ENCODE data around the gene LRP1B.
"Not testable (repeated sequence)": the region's sequence is repeated elsewhere in the genome, so short reads cannot be mapped to it uniquely, and the experiment has no call there.

LRP1B gene

GRCh38 chr2:140737006-140737405 lies 1393.8 kb downstream of the LRP1B start:
- no peak for DNase-seq

GRCh38 chr2:140734992-140735391 lies 1395.8 kb downstream of the LRP1B start:
- DNase-seq: no peak

GRCh38 chr2:140718999-140719398 lies 1411.8 kb downstream of the LRP1B start:
- DNase-seq: no peak

DNA sequence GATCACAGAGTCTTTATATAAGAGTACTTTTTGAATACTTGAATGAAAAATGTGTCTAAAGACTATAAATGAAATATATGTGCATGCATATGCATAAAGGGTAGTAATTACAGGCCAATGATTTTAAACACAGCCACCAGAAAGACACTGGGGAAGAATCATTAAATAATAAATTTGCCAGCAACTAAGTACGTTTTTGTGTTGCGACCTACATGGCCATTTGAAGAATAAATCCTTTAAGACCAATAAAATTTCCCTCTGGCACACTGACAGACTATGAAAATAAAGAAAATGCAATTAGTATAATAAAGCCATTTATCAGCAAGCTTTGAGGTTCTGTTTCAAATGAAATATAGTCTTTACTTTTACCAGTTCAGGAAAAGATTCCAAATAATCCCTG lies 1413.3 kb downstream of the LRP1B start:
- DNase-seq: no peak

- DNase-seq: no peak
Measured at GRCh38 chr2:140714586-140714985, 1416.2 kb downstream of the LRP1B start.

DNA sequence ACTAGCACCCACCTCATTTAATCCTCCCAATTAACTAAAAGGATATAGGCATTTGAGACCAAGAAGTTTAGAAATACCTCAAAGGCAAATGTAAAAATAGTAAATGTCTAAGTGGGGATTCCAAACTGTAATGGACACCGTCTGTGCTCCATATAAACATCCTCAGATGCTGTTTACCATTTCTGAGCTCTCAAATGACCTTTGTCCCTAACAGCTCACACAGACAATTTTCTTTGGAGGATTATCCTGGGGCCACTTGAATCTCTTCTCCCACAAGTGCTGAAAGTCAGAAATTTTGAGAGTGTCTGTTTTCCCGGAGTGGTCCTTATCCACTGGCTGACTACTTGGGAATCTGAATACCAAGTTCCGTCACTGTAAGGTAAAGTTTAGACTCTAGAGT lies 1418.9 kb downstream of the LRP1B start:
- DNase-seq: no peak

DNA sequence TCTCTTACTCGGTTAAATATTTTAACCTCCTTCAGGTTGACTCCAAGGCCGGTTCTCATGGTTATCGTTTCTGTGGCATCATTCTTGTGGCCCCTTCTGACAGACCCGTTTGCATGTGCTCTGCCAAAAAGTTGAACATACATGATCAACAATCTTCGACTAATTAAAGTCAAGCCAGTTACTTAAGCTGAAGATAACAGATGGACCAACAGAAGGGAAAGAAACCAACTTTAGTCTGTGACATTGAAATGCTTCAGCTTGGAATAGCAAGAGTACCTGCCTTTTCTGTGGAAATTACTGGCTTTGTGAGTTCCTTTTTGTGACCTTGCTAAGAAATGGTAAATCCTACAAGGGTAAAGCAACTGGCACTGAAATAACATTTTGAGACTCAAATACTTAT lies 1429.1 kb downstream of the LRP1B start:
- DNase-seq: no peak

GRCh38 chr2:140698636-140699035 lies 1432.2 kb downstream of the LRP1B start:
- no peak for DNase-seq

DNA sequence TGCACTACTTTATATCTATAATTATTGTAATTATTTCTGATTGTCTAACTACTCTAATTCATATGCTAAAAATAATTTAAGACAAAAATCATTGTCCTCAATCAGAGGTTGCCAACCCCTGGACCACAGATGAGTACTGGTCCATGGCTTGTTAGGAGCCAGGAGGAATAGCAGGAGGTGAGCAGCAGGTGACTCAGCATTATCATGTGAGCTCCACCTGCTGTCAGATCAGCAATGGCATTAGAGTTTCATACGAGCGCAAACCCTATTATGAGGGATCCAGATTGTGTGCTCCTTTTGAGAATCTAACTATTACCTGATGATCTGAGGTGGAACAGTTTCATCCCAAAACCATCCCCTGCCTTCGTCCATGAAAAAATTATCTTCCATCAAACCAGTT lies 1434.4 kb downstream of the LRP1B start:
- no peak for DNase-seq

DNA sequence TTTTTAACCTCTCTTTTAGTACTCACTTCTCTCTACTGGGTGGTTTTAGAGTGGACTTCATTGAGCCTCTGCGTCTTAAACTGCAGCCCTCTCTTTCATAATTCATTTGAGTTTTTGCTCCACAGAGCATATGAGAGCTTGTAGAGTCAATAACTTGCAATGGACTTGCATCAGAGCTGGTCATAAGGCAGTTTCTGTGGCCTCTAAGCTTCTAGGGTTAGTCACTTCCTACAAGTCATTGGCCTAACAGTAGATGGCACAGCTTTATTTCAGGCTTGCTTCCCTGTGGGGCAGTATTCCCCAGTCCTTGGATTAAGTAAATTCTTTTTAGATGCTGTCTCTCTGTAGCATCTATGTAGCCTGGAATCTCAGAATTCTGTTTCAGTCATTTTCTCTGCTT lies 1435.7 kb downstream of the LRP1B start:
- no peak for DNase-seq

- no peak for DNase-seq
Measured at GRCh38 chr2:140687825-140688224, 1443.0 kb downstream of the LRP1B start.

DNA sequence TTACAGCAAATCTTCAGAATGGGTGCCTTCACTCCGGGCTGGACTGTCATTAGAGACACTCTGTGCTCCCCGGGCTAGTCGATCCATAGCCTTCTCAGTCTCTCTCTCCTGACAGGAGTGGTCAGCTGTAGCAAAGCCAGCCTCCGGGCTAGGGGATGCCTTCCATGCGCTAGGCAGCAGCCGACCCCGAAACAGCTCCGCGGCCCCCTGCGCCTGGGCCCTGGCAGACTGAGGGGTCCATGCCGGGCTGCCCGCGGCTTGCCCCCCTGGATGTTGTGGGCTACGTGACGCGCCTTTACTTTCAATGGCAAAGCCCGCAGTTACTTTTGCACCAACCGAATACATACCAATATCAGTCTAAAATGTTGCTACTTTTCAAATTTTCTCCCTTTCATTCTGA lies 1447.2 kb downstream of the LRP1B start:
- no peak for DNase-seq

DNA sequence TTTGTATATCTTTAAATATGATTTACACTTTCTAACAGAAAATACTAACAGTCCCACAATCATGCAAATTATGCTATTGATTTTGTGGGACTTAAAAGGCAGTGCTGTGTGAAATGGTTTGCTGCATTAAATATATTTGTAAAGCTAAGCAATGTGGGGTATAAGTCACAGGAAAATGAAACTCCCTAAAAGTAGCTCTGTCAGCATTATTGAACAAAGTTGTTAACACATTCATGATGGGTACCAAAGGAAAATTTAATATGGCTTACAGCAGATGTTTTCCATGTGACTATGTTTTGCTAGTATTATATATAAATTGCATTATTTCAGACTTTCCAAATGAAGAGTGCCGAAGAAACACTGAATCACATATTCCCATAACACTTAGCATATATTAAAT lies 1450.0 kb downstream of the LRP1B start:
- DNase-seq: no peak

DNA sequence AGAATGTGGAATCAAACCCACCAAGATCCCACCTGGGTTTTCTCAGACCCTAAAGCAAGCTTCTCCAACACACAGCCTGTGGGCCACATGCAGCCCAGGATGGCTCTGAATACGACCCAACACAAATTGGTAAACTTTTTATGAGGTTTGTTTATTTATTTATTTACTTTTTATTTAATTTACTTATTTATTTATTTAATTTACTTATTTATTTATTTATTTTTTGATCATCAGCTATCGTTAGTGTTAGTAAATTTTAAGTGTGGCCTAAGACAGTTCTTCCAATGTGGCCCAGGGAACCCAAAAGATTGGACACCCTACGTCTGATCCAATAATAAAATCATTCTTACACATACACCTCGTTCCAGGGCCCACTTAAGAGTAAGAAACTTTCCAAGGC lies 1451.1 kb downstream of the LRP1B start:
- DNase-seq: no peak

- no peak for DNase-seq
Measured at GRCh38 chr2:140669911-140670310, 1460.9 kb downstream of the LRP1B start.

DNA sequence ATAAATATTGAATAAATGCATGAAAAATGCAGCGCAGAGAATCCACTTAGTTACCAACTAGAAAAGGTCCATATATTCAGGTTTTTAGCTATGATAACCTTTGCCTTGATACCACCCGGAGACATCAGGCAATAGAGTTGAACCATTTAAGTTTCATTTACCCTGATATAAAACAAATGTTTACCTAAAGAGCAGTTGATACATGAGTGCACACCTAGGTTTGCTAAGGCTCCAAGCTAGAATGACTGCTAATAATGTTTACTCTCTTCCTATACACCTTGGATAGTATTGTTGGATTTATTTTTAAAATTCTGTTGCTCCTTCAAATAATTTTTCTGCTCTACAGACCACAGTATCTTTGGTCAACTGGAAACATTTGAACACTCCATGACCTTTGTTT lies 1463.6 kb downstream of the LRP1B start:
- DNase-seq: no peak

GRCh38 chr2:140662504-140662903 lies 1468.3 kb downstream of the LRP1B start:
- DNase-seq: no peak

GRCh38 chr2:140658760-140659692 lies 1471.8 kb downstream of the LRP1B start:
- no peak for DNase-seq

DNA sequence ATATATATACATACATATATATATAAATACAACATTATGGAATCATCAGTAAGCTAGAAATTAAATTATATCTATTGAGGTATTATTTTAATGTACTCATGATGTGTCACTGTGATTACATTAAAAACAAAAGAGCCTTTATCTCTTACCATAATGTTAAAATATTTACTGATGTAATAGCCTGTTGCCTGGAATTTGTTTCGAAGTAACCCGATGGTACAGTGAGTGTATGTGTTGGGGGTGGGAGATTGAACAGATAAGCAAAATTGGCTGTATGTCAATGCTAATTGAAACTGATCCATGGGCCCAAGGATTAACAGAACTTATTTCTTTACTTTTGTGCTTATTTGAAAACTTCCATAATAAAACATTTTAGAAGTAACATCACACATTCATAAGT lies 1473.2 kb downstream of the LRP1B start:
- no peak for DNase-seq

GRCh38 chr2:140654565-140654964 lies 1476.3 kb downstream of the LRP1B start:
- no peak for DNase-seq

DNA sequence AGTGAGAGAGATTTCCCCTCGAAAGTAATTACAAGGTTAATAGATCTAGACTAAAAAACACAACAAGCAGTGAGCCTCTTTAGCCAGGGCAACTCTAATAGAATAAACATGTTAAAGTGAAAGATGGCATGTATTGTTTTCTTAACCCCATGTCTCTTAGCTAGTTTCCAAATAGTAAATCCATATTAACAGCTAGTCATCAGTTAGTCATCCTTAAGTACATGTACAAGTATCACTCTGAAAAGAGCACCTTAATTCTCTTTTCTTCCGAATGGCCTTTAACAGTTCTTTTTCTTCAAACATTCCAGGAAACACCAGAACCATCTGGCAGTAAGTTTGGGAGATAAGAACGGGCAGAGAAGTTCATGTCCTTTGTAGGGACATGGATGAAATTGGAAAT lies 1480.0 kb downstream of the LRP1B start:
- no peak for DNase-seq

GRCh38 chr2:140650134-140650533 lies 1480.7 kb downstream of the LRP1B start:
- DNase-seq: not testable (repeated sequence)

DNA sequence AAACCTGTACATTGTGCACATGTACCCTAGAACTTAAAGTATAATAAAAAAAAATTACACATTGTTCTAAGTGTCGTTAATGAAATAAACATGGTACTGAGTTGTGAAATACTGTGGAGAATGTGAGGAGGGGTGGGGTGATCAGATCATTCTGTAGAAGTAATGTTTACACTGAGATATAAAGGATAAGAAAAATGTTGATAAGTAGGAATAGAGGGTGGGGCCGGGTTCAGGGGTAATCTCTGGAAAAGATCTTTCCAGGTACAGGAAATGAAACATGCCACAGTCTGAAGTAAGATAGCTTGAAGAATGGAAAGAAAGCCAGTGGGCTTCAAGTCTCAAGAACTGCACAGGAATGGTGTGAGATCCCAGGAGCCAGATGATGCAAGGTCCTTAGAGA lies 1482.4 kb downstream of the LRP1B start:
- no peak for DNase-seq

DNA sequence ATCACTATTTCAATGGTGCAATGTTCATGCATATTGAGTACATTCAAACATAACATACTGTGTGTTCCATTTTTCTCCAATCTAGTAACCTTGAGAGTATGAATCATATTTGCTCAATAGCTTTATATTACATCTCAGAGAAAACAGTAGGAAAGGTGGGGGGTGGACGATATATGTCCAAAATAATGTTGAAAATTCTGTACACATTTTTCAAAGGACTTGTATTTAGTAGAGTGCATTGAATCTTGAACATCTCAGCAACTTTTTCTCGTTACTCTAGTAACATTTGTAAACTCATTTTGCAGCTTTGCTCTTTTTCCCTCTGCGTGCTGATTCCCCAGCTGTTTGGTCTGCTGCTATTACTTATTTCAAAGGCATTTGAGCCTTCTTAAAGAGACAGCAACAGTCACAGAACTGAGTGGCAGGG lies 1487.0 kb downstream of the LRP1B start:
- no peak for DNase-seq

DNA sequence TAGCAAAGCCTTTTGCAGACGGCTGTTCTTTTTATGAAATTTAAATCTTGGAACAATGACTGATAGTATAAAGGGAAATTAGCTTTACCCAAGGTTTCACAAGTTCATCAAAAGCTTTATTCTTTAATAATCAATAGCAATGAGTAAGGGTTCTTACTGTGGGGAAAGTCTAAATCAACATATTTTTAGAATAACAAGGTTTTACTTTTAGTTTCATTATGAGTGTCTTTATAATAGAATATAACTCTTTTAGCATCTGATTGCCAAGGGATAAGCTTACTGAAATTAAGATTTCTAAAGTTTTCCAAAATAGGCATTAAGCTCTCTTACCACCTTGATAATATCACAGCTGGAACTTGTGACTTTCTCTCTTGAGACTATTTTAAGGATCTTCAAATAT lies 1489.7 kb downstream of the LRP1B start:
- no peak for DNase-seq

All from CD4-positive, alpha-beta T cell treated with Interleukin-17A for 4 hours (primary cell).